Measurements from ENCODE around the gene C17orf114.

DNA sequence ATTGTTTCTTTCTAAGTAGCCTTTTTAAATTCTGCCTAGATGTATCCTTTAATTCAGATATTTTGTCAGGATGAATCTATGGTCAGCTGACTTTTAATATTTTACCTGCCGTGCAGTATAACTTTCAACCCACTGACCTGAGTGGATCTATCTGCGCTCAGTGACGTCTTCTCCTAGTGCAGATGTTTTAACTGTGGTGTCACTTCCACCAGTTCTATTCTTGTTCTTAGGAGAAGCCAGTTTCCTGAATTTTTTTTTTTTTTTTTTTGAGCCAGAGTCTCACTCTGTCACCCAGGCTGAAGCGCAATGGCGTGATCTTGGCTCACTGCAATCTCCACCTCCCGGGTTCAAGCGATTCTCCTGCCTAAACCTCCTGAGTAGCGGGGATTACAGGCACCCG lies 35.4 kb downstream of the C17orf114 start:
- TF ChIP-seq CTCF (conservative IDR thresholded peaks at IDR 0.05; ENCODE audit: low read depth, low read length), result no peak
- no peak for TF ChIP-seq EZH2 (IDR thresholded peaks at IDR 0.05; ENCODE audit: borderline replicate concordance, low read depth, low read length, poor library complexity, severe bottlenecking)

All from A673 (cell line).